Esophagus muscularis mucosa (tissue), 4 donors: ENCODE data around the gene CEMIP2. TPM values are rescaled to one million over a fixed set of nuclear protein-coding genes. Genes with fewer than 3 reads are reported as not detected.

Experiments
- DNase-seq: peaks from one replicate; pipeline ENCODE4 v3.0.0-alpha.2; 2017; ENCODE audit errors: extremely low spot score
- H3K27ac ChIP-seq, 4 donors: fragments of 200-600 bp; sonication (generic); replicated peaks in 1 of 4; 1 replicate in 3 of 4; 2 replicates in 1 of 4; pipeline ENCODE4 v1.5.1; 2016 to 2019; ENCODE audit warnings: mild to moderate bottlenecking in 1 of 4
- H3K27me3 ChIP-seq, 4 donors: fragments of 200-600 bp; sonication (generic); one replicate each; pipeline versions ENCODE4 v1.5.1 to v1.6.0; 2016 to 2019
- H3K36me3 ChIP-seq, 4 donors: fragments of 200-600 bp; sonication (generic); one replicate each; pipeline ENCODE4 v1.5.1; 2016 to 2019
- H3K4me1 ChIP-seq, 4 donors: fragments of 200-600 bp; sonication (generic); one replicate each; pipeline ENCODE4 v1.5.1; 2016 to 2019
- H3K4me3 ChIP-seq, 4 donors: fragments of 200-600 bp; sonication (generic); 1 replicate in 2 of 4; 2 replicates in 2 of 4; pipeline ENCODE4 v1.5.1; 2016 to 2019; ENCODE audit warnings: mild to moderate bottlenecking in 4 of 4, moderate library complexity in 1 of 4
- H3K9me3 ChIP-seq, 4 donors: fragments of 200-600 bp; sonication (generic); 1 replicate in 3 of 4; 2 replicates in 1 of 4; pipeline ENCODE4 v1.5.1; 2016 to 2019
- EP300 ChIP-seq: sonication (generic); formaldehyde crosslinking; IDR thresholded peaks from one replicate; pipeline ENCODE4 v1.6.1; 2017; ENCODE audit warnings: antibody characterized with exemption
- POLR2A ChIP-seq: fragments of 450-650 bp; IDR thresholded peaks from one replicate; pipeline ENCODE4 v1.6.1; 2017; ENCODE audit warnings: antibody characterized with exemption, moderate library complexity, mild to moderate bottlenecking, low read depth
- POLR2AphosphoS5 ChIP-seq, 2 donors: sonication (generic); formaldehyde crosslinking; IDR thresholded peaks; one replicate each; pipeline ENCODE4 v1.6.1; 2017; ENCODE audit warnings: antibody characterized with exemption in 2 of 2
- WGBS: methylation state at CpG from one replicate; pipeline ENCODE4 v1.1.5; 2018; 5-methylcytosine and 5-hydroxymethylcytosine counted together
- intact Hi-C: fragments of 100-400 bp; cut with DNase I; formaldehyde crosslinking; loops from one replicate; pipeline ENCODE4 v1.15.1; 2023
- total RNA-seq, 4 donors: library from RNA; depleted of rRNA; stranded (reverse); fragments of >200 nt; gene quantifications; one replicate each; pipeline versions ENCODE4 v1.1.0 to v1.2.1, GENCODE V29; 2016
- TF ChIP-seq, protein P1 (sequence below), 3 experiments: fragments of 200-600 bp in 2 of 3; fragments of 450-650 bp in 1 of 3; sonication (generic) in 2 of 3; IDR thresholded peaks; one replicate each; pipeline ENCODE4 v1.5.1; 2017 to 2019; ENCODE audit warnings: antibody characterized with exemption in 3 of 3, mild to moderate bottlenecking in 2 of 3, moderate library complexity in 1 of 3

The CEMIP2 gene
- total RNA-seq, 4 donors from 2014 or later: 18.5 to 144 (median 26.8) TPM

DNA sequence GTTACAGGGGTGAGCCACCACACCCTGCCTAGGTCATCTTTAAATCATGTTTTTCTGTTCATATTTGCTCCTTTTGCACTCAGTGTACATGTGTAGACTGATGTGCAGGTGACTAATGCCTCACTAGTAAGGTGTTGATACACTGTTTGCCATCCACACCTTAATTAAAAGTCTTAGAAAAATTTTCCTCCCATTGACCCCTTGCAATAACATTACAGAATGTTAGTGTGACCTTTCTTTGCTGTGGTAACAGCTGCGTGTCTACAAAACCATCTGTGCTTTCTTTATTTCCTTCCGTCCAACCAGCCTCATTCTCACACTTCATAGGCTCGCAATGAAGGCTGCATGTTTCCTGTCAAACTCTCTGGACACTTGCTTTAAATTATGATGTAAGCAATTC lies 6.6 kb upstream of the CEMIP2 start:
- 53% methylated on average over 3 of the region's 3 CpGs for WGBS
- intact Hi-C loops: no loop called here
- Histone ChIP-seq H3K4me1 (peaks cover under 1 to 3% (median 2%) of the 10 kb centered on the region in 4 donors), H3K36me3 (no peaks in the 10 kb centered on the region), H3K27me3 (no peaks in the 10 kb centered on the region), H3K4me3 (no peak overlapping the region), H3K27ac (no peak overlapping the region), H3K9me3 (no peaks in the 10 kb centered on the region)
- TF ChIP-seq POLR2A: no peak
- TF ChIP-seq, protein P1, sequence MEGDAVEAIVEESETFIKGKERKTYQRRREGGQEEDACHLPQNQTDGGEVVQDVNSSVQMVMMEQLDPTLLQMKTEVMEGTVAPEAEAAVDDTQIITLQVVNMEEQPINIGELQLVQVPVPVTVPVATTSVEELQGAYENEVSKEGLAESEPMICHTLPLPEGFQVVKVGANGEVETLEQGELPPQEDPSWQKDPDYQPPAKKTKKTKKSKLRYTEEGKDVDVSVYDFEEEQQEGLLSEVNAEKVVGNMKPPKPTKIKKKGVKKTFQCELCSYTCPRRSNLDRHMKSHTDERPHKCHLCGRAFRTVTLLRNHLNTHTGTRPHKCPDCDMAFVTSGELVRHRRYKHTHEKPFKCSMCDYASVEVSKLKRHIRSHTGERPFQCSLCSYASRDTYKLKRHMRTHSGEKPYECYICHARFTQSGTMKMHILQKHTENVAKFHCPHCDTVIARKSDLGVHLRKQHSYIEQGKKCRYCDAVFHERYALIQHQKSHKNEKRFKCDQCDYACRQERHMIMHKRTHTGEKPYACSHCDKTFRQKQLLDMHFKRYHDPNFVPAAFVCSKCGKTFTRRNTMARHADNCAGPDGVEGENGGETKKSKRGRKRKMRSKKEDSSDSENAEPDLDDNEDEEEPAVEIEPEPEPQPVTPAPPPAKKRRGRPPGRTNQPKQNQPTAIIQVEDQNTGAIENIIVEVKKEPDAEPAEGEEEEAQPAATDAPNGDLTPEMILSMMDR (IDR thresholded peaks at IDR 0.05): no peak
- TF ChIP-seq POLR2AphosphoS5 (IDR thresholded peaks at IDR 0.05): no peak
- TF ChIP-seq EP300: no peak
- DNase-seq: peak; percentile 34

DNA sequence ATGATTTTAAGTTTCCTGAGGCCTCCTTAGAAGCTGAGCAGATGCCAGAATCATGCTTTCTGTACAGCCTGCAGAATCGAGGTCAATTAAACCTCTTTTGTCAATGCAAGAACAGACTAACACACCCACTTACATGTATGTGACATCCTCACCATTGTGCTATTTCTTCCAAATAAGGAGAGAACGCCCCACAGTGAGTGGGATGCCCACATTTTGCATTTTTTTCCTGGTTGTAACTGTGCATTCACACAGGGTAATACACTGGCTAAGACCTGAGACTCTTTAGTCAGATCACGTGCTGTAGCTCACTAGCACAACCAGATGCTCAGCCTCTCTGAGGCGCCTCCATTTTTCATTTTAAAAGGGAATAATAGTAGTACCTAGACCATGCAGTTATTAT lies 4.4 kb upstream of the CEMIP2 start:
- no peaks in the 10 kb centered on the region for H3K27me3 ChIP-seq
- H3K4me3 ChIP-seq: no peak overlapping the region
- H3K9me3 ChIP-seq: no peaks in the 10 kb centered on the region
- 79% methylated on average over 4 of the region's 4 CpGs for WGBS
- intact Hi-C loops: no loop called here
- no peak for DNase-seq
- no peaks in the 10 kb centered on the region for H3K36me3 ChIP-seq
- no peak for TF ChIP-seq POLR2AphosphoS5 (IDR thresholded peaks at IDR 0.05)
- TF ChIP-seq POLR2A: no peak
- no peak overlapping the region for H3K27ac ChIP-seq
- peaks cover 9 to 14% (median 11%) of the 10 kb centered on the region in 4 donors for H3K4me1 ChIP-seq

DNA sequence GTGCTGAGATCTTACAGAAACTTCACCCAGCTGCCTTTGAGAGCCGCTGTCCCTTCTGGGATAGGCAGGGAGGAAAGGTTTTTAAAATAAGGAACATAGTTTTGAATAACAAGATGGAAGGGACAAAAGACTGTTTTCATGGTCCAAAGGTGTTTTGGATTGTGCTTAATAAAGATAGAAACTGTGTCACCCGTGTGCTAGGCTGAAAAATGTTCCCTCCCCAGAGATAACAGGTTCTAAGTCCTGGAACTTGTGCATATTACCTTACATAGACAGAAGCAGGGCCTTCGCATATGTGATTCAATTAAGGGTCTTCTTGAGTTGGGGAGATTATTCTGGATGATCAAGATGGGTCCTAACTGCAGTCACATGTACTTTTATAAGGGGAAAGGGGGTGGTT lies 1.9 kb upstream of the CEMIP2 start:
- H3K27ac ChIP-seq: peak overlapping the region; percentile 94 to 98 (median 96)
- TF ChIP-seq POLR2AphosphoS5 (IDR thresholded peaks at IDR 0.05) (no peak), EP300 (no peak), POLR2A (no peak)
- H3K27me3 ChIP-seq: no peaks in the 10 kb centered on the region
- intact Hi-C loops: no loop called here
- peaks cover 19 to 39% (median 35%) of the 10 kb centered on the region in 4 donors for H3K4me1 ChIP-seq
- WGBS: 76% methylated on average over 3 of the region's 3 CpGs
- H3K4me3 ChIP-seq: no peak overlapping the region
- DNase-seq: no peak
- H3K36me3 ChIP-seq: no peaks in the 10 kb centered on the region
- no peaks in the 10 kb centered on the region for H3K9me3 ChIP-seq

DNA sequence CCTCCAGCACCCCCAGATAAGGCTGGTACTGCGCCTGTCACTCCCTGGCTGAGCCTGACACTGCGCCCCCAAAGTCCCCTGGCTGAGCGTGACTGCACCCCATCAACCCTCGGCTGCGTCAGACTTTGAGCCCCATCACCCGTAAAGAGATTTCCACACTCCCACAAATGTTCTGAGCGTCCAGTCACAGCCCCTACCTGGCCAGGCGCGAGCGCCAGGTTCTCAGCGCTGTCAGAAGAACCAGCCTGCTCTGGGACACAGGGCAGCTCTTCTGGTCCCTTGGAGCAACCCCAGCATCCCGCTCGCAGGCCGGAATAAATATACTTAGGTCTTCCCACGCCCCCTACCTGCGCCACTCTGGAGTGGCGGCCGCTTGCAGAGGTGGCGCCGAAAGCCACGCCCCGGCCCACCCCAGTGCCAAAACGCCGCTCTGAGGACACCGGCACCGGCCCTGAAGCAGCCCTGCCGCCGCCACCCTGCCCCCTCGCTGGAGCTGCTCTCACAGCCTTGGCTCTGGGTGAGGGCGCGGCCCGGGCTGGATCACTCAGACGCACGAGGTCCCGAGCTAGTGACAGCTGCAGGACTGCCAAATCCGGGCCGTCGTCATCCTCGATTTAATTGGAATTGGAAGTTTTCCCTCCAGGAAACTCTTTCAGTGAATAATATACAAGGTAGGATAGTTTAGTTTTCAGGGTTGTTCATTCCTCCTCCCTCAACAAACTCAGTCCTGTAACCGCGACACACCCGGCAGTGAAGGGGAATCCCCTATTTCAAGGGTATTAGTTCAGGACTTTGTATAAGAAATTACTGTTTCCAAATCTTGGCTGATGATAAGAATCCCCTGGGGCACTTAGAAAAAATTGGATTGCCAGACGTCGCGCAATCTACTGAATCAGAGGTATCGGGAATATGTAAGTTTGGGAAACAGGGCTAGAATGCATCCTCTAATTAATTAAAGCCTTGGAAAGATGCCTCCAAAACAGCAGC lies 1.2 kb upstream of the CEMIP2 start:
- TF ChIP-seq, protein P1 (IDR thresholded peaks at IDR 0.05): peak in 2 of 3 experiments; percentile 6 to 31
- TF ChIP-seq POLR2AphosphoS5 (IDR thresholded peaks at IDR 0.05) (peak; percentile 13 to 65), POLR2A (no peak), EP300 (no peak)
- intact Hi-C loops: loop anchor here (5.0 to 10.0 kb wide), 3 partner anchors 47 to 162 kb away; no protein-coding TSS in a partner anchor
- Histone ChIP-seq H3K4me1 (peaks cover 19 to 45% (median 42%) of the 10 kb centered on the region in 4 donors), H3K36me3 (no peaks in the 10 kb centered on the region), H3K9me3 (no peaks in the 10 kb centered on the region), H3K27me3 (no peaks in the 10 kb centered on the region), H3K4me3 (peak overlapping the region; percentile 66 to 83 (median 76)), H3K27ac (peak overlapping the region; percentile 94 to 98 (median 96))
- peak; percentile 93 for DNase-seq
- 10% methylated on average over 17 of the region's 46 CpGs for WGBS

DNA sequence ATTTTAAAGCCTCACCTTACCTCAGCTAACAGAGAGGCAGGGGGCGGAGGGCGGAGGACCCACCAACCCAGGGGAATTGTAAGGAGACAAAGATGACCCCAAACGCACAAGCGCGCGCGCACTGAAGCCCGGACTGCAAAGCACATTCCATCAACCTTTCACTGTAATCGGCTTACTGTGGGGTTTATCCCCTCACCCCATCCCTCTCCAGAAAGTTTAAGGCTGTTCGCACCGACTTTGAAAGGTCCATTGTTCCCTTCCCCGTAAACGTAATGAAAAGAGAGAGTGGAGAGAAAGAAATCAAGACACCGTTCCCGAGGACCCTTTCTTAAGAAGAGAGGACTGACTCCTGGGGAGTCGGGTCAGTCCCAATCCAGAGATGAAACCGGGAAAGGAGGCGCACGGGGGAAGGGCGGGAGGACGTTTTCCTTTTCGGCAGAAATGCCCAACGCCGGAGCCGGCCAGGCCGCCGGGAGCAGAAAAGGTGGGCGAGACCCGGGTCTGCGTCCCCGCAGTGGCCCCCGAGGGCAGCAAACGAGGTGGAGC lies 464 bp downstream of the CEMIP2 start:
- TF ChIP-seq EP300: no peak
- no peak for TF ChIP-seq POLR2AphosphoS5 (IDR thresholded peaks at IDR 0.05)
- TF ChIP-seq, protein P1 (IDR thresholded peaks at IDR 0.05): no peak
- no peak for TF ChIP-seq POLR2A
- peak overlapping the region; percentile 66 to 83 (median 76) for H3K4me3 ChIP-seq
- peak; percentile 92 for DNase-seq
- no peaks in the 10 kb centered on the region for H3K36me3 ChIP-seq
- no peaks in the 10 kb centered on the region for H3K27me3 ChIP-seq
- H3K27ac ChIP-seq: peak overlapping the region; percentile 94 to 98 (median 96)
- intact Hi-C loops: loop anchor here (5.0 to 10.0 kb wide), 3 partner anchors 46 to 161 kb away; no protein-coding TSS in a partner anchor
- H3K9me3 ChIP-seq: no peaks in the 10 kb centered on the region
- WGBS: 2% methylated on average over 25 of the region's 33 CpGs
- peaks cover 19 to 58% (median 54%) of the 10 kb centered on the region in 4 donors for H3K4me1 ChIP-seq
